Measurements from ENCODE around the gene BCL2L2. TPM values are rescaled to one million over a fixed set of nuclear protein-coding genes. Genes with fewer than 3 reads are reported as not detected.

The BCL2L2 gene
- total and polyA plus RNA-seq, 12 donors = 16.8 to 54.6 (median 40.4) TPM

DNA sequence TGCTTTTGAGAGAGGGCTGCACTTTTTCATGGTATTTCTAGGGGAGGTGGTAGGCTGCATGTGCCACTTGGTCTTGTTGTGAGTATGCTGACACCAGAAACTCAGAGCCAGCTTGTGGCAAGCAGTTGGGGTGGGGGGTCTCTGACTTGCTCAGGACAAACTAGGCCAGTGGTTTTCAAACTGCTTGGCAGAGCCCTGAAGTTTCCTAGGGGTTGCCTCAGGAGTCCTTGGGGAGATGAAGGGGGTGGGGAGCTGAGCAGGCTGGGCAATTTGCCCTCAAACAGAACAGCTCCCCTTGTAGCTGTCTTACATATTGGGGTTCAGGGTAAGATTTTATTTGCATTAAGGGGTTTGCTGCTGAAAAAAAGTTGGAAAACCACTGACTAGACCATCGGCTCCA is 3.9 kb downstream of the BCL2L2 start:
- Histone ChIP-seq H3K27ac (no peak overlapping the region), H3K9me3 (replicated peaks in 1 of 3) (no peaks in the 10 kb centered on the region), H3K27me3 (no peaks in the 10 kb centered on the region), H3K4me3 (no peak overlapping the region), H3K36me3 (replicated peaks in 1 of 2) (peaks cover 0 to 33% of the 10 kb centered on the region in 2 donors), H3K4me1 (replicated peaks in 1 of 2) (peaks cover 25 to 44% of the 10 kb centered on the region in 2 donors)
- TF ChIP-seq, protein P1, sequence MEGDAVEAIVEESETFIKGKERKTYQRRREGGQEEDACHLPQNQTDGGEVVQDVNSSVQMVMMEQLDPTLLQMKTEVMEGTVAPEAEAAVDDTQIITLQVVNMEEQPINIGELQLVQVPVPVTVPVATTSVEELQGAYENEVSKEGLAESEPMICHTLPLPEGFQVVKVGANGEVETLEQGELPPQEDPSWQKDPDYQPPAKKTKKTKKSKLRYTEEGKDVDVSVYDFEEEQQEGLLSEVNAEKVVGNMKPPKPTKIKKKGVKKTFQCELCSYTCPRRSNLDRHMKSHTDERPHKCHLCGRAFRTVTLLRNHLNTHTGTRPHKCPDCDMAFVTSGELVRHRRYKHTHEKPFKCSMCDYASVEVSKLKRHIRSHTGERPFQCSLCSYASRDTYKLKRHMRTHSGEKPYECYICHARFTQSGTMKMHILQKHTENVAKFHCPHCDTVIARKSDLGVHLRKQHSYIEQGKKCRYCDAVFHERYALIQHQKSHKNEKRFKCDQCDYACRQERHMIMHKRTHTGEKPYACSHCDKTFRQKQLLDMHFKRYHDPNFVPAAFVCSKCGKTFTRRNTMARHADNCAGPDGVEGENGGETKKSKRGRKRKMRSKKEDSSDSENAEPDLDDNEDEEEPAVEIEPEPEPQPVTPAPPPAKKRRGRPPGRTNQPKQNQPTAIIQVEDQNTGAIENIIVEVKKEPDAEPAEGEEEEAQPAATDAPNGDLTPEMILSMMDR (IDR thresholded peaks at IDR 0.05) = no peak
- no peak for TF ChIP-seq POLR2A (IDR thresholded peaks at IDR 0.05)
- intact Hi-C loops (cut with DNase I) = no loop called here
- DNase-seq = peak in 1 of 7 donors; percentile 40
- 82 to 91% (median 88%) methylated on average over 1 of the region's 1 CpG for WGBS, 4 donors

DNA sequence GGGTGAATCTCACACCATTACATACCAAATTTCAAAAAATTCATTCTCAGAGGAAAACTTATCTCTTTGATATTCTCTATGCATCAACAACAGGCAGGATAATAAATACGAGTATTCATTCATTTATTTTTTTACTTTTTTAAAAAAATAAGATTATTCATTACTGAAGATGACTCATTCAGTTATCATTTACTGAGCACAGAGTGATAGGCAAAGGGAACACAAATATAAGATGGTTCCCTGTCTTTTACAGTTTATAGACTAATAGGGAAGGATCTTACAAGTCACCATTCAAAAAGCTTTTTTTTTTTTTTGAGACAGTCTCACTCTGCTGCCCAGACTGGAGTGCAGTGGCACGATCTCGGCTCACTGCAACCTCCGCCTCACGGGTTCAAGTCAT is 9.7 kb downstream of the BCL2L2 start:
- Histone ChIP-seq H3K36me3 (replicated peaks in 1 of 2) (peaks cover 0 to 6% of the 10 kb centered on the region in 2 donors), H3K9me3 (replicated peaks in 1 of 3) (no peaks in the 10 kb centered on the region), H3K27ac (no peak overlapping the region), H3K4me3 (no peak overlapping the region), H3K27me3 (no peaks in the 10 kb centered on the region), H3K4me1 (replicated peaks in 1 of 2) (peaks cover 8 to 9% of the 10 kb centered on the region in 2 donors)
- no peak for DNase-seq
- intact Hi-C loops (cut with DNase I) = no loop called here
- 82 to 89% (median 83%) methylated on average over 5 of the region's 5 CpGs for WGBS, 4 donors
- TF ChIP-seq, protein P1 (IDR thresholded peaks at IDR 0.05) = no peak
- no peak for TF ChIP-seq POLR2A (IDR thresholded peaks at IDR 0.05)

DNA sequence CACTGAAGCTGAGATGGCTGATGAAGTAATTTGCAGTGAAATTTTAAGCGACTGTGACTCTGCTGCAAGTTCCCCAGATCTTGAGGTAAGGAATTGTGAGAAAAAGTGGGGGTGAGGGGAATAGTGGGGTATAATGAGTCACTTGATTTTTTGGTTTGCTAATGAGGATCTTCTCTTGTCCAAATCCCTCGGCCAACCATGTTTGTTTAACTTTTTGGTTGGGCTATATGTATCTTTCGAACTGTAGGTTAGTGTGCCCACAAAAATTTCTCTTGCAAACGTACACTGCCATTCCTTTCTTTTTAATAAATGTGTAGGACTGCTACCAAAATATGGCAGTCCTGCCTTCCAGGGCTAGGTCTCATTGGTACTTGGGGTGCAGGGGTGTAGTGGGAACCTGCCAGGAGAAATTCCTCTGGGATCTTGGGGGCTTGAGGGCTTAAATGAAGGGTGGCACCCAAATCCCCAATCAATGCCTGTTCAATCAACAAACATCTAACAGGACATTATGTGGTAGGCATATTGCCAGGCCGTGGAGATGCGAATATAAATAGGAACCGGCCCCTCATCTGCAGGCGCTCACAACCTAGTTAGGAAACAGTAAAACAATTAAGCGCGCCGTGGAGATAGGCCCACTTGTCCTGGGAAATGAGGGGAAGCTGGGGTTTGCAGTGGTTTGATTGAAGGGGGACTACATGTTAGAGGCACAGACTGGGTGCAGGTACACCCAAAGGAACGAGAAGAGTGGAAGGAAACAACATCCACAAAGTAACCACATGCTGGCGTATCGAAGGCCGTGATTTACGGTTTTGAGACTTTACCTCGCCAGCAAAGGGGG is 13.3 kb downstream of the BCL2L2 start:
- H3K4me1 ChIP-seq (replicated peaks in 1 of 2) = peaks cover 19 to 30% of the 10 kb centered on the region in 2 donors
- 77 to 91% (median 87%) methylated on average over 17 of the region's 17 CpGs for WGBS, 4 donors
- H3K27me3 ChIP-seq = no peaks in the 10 kb centered on the region
- peak overlapping the region in 2 of 4 donors; percentile 15 to 33 for H3K4me3 ChIP-seq
- peak overlapping the region; percentile 76 to 95 (median 90) for H3K27ac ChIP-seq
- TF ChIP-seq, protein P1 (IDR thresholded peaks at IDR 0.05) = no peak
- TF ChIP-seq POLR2A (IDR thresholded peaks at IDR 0.05) = no peak
- peak in 1 of 7 donors; percentile 74 for DNase-seq
- H3K9me3 ChIP-seq (replicated peaks in 1 of 3) = no peaks in the 10 kb centered on the region
- intact Hi-C loops (cut with DNase I) = loop anchor here in 1 of 2 donors (10.0 kb wide), 2 partner anchors 55 to 245 kb away; partner anchors contain the start of gene AP1G2
- H3K36me3 ChIP-seq (replicated peaks in 1 of 2) = peaks cover 0 to 21% of the 10 kb centered on the region in 2 donors
